ENCODE results near the gene UBAC2.

GRCh38 chr13:99405966-99406365 is 205.3 kb downstream of the UBAC2 start:
- TF ChIP-seq CTCF (IDR thresholded peaks at IDR 0.05) (no peak), ZFX (IDR thresholded peaks at IDR 0.05; ENCODE audit: borderline replicate concordance) (no peak)
